Left ventricle myocardium inferior (tissue), 1 donor: Measurements from ENCODE around the gene PIEZO2. TPM values are rescaled to one million over a fixed set of nuclear protein-coding genes. Genes with fewer than 3 reads are reported as not detected.

ENCODE experiments used
- DNase-seq: peaks from one replicate; pipeline ENCODE4 v3.0.0-alpha.2; 2020
- H3K27ac ChIP-seq: fragments of 200-600 bp; replicated peaks from 2 replicates; pipeline ENCODE4 v1.8.0; 2021
- H3K27me3 ChIP-seq: fragments of 200-600 bp; 2 replicates; pipeline ENCODE4 v1.8.0; 2021; ENCODE audit warnings: low read depth
- H3K36me3 ChIP-seq: fragments of 200-600 bp; 2 replicates; pipeline ENCODE4 v1.8.0; 2021
- H3K4me1 ChIP-seq: fragments of 200-600 bp; 2 replicates; pipeline ENCODE4 v1.8.0; 2021
- H3K4me3 ChIP-seq: fragments of 200-600 bp; 2 replicates; pipeline ENCODE4 v1.8.0; 2021; ENCODE audit warnings: mild to moderate bottlenecking, moderate library complexity
- H3K9me3 ChIP-seq: fragments of 200-600 bp; replicated peaks from 2 replicates; pipeline ENCODE4 v1.8.0; 2021
- CTCF ChIP-seq: fragments of 200-600 bp; IDR thresholded peaks from 2 replicates; pipeline ENCODE4 v1.8.0; 2021; ENCODE audit warnings: antibody characterized with exemption, mild to moderate bottlenecking, borderline replicate concordance
- intact Hi-C: fragments of 100-400 bp; cut with micrococcal nuclease; formaldehyde crosslinking; loops from one replicate; pipeline ENCODE4 v1.11.0; 2022
- total RNA-seq: library from RNA; stranded (reverse); fragmentation: NEBNext Ultra II Directional; extraction: Animal tissue kit (Norgen Biotek cat#: 25700); gene quantifications from one replicate; pipeline ENCODE4 v1.2.1, GENCODE V29; 2021
- donor health status: DM: no; HTN: yes; CAD: no; lungs with severe emphysema.

Gene PIEZO2
- total RNA-seq, 1 donor from 2014 or later, result 0.33 TPM

DNA sequence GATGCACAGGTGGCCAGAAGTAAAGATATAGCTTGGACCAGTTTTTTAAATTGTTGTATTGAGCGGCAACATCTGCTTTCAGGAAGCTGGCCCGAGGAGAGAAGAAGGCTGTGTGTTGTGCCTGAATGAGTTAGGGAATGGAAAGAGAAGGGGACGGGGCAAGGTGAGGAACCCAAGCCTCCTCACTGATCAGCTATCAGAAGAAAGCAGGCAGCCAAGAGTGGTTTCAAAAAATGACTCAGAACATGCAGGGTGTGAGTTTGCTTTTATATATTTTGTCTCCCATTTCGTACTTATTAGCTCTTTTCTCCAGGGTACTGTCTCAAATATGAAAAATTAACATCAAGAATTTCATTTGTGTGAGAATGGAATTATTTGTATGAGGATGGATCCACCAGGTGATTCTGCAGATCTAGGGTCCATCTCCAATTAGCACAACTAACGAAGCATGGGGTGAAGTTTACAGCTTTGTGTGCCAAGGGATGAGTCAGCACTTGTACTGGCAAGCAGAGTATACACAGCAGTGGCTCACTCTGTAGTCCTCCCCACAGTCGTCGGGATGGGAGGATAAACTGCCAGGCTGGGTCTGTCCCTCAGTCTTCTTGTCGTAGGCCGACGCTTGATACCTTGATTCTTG lies 175.7 kb downstream of the PIEZO2 start:
- no peak for DNase-seq
- H3K27me3 ChIP-seq, result peaks cover 13% of the 10 kb centered on the region
- intact Hi-C loops, result no loop called here
- TF ChIP-seq CTCF, result no peak
- no peaks in the 10 kb centered on the region for H3K36me3 ChIP-seq
- H3K4me3 ChIP-seq, result no peak overlapping the region
- no peak overlapping the region for H3K27ac ChIP-seq
- H3K9me3 ChIP-seq, result no peaks in the 10 kb centered on the region
- no peaks in the 10 kb centered on the region for H3K4me1 ChIP-seq

DNA sequence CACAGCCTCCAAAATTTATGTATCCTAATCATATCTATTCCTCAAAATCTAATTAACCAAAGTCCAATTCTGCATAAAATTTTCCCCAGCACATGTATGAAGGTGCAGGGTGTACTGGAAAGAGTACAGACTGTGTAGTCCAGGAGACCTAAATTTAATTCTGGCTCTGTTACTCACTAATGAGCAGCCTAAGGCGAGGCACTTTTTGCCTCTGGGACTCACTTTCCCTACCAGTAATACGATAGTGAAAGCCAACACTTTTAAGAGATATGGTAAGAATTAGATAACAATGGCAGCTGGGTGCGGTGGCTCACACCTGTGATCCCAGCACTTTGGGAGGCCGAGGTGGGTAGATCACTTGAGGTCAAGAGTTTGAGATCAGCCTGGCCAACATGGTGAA lies 177.7 kb downstream of the PIEZO2 start:
- Histone ChIP-seq H3K27me3 (peaks cover 13% of the 10 kb centered on the region), H3K9me3 (peaks cover 16% of the 10 kb centered on the region), H3K27ac (no peak overlapping the region), H3K4me3 (no peak overlapping the region), H3K36me3 (no peaks in the 10 kb centered on the region), H3K4me1 (no peaks in the 10 kb centered on the region)
- TF ChIP-seq CTCF, result no peak
- intact Hi-C loops, result no loop called here
- DNase-seq, result no peak

DNA sequence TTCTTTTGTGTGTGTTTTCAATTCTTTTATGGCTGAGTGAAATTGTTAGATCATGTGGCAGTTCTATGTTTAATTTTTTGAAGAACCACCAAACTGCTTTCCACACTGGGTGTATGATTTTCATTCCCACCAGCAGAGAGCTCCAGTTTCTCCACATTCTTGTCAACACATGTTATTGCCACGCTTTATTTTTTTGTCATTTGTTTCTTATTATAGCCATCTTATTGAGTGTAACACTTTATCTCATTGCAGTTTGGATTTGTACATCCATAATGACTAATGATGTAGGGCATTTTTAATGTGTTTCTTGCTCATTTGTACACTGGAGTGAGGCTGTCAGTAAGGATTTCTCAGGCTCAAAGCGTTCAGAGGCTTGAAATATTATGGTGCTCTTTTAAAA lies 184.2 kb downstream of the PIEZO2 start:
- no peak overlapping the region for H3K27ac ChIP-seq
- H3K9me3 ChIP-seq, result peaks cover 16% of the 10 kb centered on the region
- H3K4me1 ChIP-seq, result no peaks in the 10 kb centered on the region
- H3K27me3 ChIP-seq, result peaks cover 13% of the 10 kb centered on the region
- no peaks in the 10 kb centered on the region for H3K36me3 ChIP-seq
- H3K4me3 ChIP-seq, result no peak overlapping the region
- TF ChIP-seq CTCF, result no peak
- no peak for DNase-seq
- intact Hi-C loops, result no loop called here

DNA sequence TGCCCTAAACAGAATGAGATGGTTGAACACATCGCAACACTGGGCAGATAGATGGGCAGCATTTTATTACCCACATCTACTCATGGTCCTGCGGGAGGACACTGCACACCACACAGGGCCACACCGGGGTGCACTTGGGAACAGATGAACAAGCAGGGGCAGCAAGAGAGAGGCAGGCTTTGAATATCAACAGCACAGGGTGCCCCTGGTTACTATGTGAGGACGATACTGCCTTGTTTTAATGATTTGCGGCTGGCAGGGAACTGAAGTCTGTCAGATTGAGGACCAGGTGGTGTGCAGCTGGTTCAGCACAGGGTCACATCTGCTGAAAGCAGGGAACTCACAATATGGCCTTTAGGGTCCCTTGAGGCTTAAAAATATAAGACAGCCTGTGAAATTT lies 195.7 kb downstream of the PIEZO2 start:
- no peak for DNase-seq
- H3K36me3 ChIP-seq, result no peaks in the 10 kb centered on the region
- no peak for TF ChIP-seq CTCF

GRCh38 chr18:10951631-10952544 lies 197.5 kb downstream of the PIEZO2 start:
- Histone ChIP-seq H3K27ac (no peak overlapping the region), H3K9me3 (peaks cover 22% of the 10 kb centered on the region), H3K4me1 (no peaks in the 10 kb centered on the region), H3K27me3 (peaks cover 18% of the 10 kb centered on the region), H3K4me3 (no peak overlapping the region), H3K36me3 (no peaks in the 10 kb centered on the region)
- no peak for DNase-seq
- no peak for TF ChIP-seq CTCF
- intact Hi-C loops, result no loop called here

More for the DNA sequence above, 195.7 kb downstream of the PIEZO2 start:
- Histone ChIP-seq H3K4me1 (no peaks in the 10 kb centered on the region), H3K27ac (no peak overlapping the region), H3K4me3 (no peak overlapping the region), H3K9me3 (peaks cover 15% of the 10 kb centered on the region), H3K27me3 (peaks cover 18% of the 10 kb centered on the region)
- intact Hi-C loops, result no loop called here
